GM19351 (cell line): ENCODE results near the gene ARFGAP3.

Source experiments
- ATAC-seq: cut with Tn5 transposase; IDR thresholded peaks from one replicate; pipeline ENCODE4 v1.9.1; 2021; ENCODE audit warnings: mild to moderate bottlenecking, moderate library complexity; ENCODE audit not compliant: unreplicated experiment

ARFGAP3 gene

GRCh38 chr22:42865536-42865935 is 8.5 kb upstream of the ARFGAP3 start:
- no peak for ATAC-seq

- no peak for ATAC-seq
Observed at GRCh38 chr22:42863349-42863961, 6.4 kb upstream of the ARFGAP3 start.

- no peak for ATAC-seq
Observed at GRCh38 chr22:42862045-42862734, 5.1 kb upstream of the ARFGAP3 start.

GRCh38 chr22:42860968-42861367 is 3.9 kb upstream of the ARFGAP3 start:
- no peak for ATAC-seq

GRCh38 chr22:42857845-42858481 is 890 bp upstream of the ARFGAP3 start:
- no peak for ATAC-seq

- peak; percentile 21 for ATAC-seq
Observed at GRCh38 chr22:42856179-42856864, 751 bp downstream of the ARFGAP3 start.

- ATAC-seq: no peak
Observed at GRCh38 chr22:42855721-42856120, 1.4 kb downstream of the ARFGAP3 start.

GRCh38 chr22:42855211-42855610 is 1.9 kb downstream of the ARFGAP3 start:
- ATAC-seq: no peak

GRCh38 chr22:42848941-42849550 is 8.0 kb downstream of the ARFGAP3 start:
- ATAC-seq: no peak

- no peak for ATAC-seq
Observed at GRCh38 chr22:42847110-42847509, 10.0 kb downstream of the ARFGAP3 start.

GRCh38 chr22:42844756-42845155 is 12.3 kb downstream of the ARFGAP3 start:
- no peak for ATAC-seq

GRCh38 chr22:42842658-42843370 is 14.3 kb downstream of the ARFGAP3 start:
- no peak for ATAC-seq

GRCh38 chr22:42841444-42841843 is 15.6 kb downstream of the ARFGAP3 start:
- no peak for ATAC-seq

- ATAC-seq: no peak
Observed at GRCh38 chr22:42837556-42837955, 19.5 kb downstream of the ARFGAP3 start.

- ATAC-seq: no peak
Observed at GRCh38 chr22:42836026-42836425, 21.0 kb downstream of the ARFGAP3 start.

GRCh38 chr22:42834177-42834949 is 22.7 kb downstream of the ARFGAP3 start:
- ATAC-seq: no peak

GRCh38 chr22:42833104-42833503 is 24.0 kb downstream of the ARFGAP3 start:
- no peak for ATAC-seq

GRCh38 chr22:42831712-42832111 is 25.4 kb downstream of the ARFGAP3 start:
- no peak for ATAC-seq

GRCh38 chr22:42830161-42830560 is 26.9 kb downstream of the ARFGAP3 start:
- no peak for ATAC-seq

GRCh38 chr22:42829302-42829701 is 27.8 kb downstream of the ARFGAP3 start:
- ATAC-seq: no peak
